KOPT-K1 (cell line): ENCODE results near the gene SLC26A11.
A peak's percentile ranks its signal among the peaks of the same experiment; 100 is the strongest.
"Not testable (repeated sequence)": the region's sequence is repeated elsewhere in the genome, so short reads cannot be mapped to it uniquely, and the experiment has no call there.

Source experiments
- H3K27ac ChIP-seq: fragments of 200-600 bp; sonication (generic); 2 replicates; pipeline ENCODE4 v1.5.1; 2016; ENCODE audit warnings: antibody characterized with exemption, mild to moderate bottlenecking, low read depth, low read length; ENCODE audit not compliant: poor library complexity, severe bottlenecking
- H3K36me3 ChIP-seq: fragments of 200-600 bp; sonication (generic); 2 replicates; pipeline ENCODE4 v1.5.1; 2017; ENCODE audit warnings: antibody characterized with exemption, mild to moderate bottlenecking, low read length, moderate library complexity; ENCODE audit not compliant: insufficient read depth
- H3K9me3 ChIP-seq: fragments of 200-600 bp; sonication (generic); 2 replicates; pipeline ENCODE4 v1.5.1; 2017; ENCODE audit warnings: antibody characterized with exemption, low read length, mild to moderate bottlenecking; ENCODE audit not compliant: insufficient read depth, poor library complexity, severe bottlenecking

Gene SLC26A11

GRCh38 chr17:80265205-80266068, 45.2 kb downstream of the SLC26A11 start:
- H3K27ac ChIP-seq: peak overlapping the region; percentile 99
- peaks cover 48% of the 10 kb centered on the region for H3K36me3 ChIP-seq
- H3K9me3 ChIP-seq: no peaks in the 10 kb centered on the region

GRCh38 chr17:80267391-80267790, 47.2 kb downstream of the SLC26A11 start:
- H3K27ac ChIP-seq: no peak overlapping the region
- H3K36me3 ChIP-seq: peaks cover 62% of the 10 kb centered on the region
- H3K9me3 ChIP-seq: no peaks in the 10 kb centered on the region

DNA sequence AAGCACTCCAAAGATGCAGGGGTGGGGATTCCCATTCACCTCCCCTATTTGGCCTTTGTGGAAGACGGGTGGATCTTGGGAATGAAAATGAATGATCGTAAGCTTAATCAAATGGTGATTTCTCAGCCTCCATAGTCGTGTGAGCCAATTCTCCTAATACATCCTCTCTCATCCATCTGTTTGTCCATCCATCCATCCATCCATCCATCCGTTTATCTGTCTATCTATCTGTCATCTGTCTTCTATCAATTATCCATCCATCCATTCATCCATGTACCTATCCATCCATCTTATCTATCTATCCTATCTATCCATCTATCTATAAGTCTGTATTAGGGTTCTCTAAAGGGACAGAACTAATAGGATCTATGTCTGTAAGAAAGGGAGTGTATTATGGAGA, 48.2 kb downstream of the SLC26A11 start:
- Histone ChIP-seq H3K9me3 (no peaks in the 10 kb centered on the region), H3K36me3 (peaks cover 72% of the 10 kb centered on the region), H3K27ac (no peak overlapping the region)

DNA sequence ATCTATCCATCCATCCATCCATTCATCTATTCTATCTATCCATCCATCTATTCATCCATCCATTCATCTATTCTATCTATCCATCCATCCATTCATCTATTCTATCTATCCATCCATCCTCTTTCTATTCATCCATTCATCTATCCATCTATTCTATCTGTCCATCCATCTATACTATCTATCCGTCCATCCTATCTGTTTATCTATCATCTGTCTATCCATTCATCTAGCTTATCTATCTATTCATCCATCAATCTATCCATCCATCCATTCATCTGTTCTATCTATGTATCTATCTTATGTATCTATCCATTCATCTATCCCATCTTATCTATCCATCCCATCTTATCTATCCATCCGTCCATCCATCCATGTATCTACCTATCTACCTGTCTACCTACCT, 49.2 kb downstream of the SLC26A11 start:
- Histone ChIP-seq H3K27ac (no peak overlapping the region), H3K36me3 (peaks cover 82% of the 10 kb centered on the region), H3K9me3 (no peaks in the 10 kb centered on the region)

DNA sequence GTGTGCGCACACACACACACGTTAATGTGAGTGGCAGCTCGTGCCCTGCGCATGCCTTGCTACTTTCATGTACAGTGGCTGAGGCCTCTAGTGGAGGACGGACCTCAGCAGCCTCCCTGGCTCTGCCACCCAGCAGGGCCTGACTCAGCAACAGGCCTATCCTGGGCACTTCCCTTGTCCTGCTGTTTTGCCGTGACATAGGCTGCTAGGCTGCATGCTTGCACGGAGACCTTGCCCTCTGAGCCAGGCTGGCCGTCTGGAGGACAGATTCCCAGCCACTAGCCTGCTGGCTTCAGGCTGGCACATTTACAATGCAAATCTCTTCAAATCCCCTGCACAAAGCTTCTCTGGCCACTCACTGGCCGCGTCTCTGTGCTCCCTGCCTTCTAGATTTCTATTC, 49.9 kb downstream of the SLC26A11 start:
- Histone ChIP-seq H3K36me3 (peaks cover 86% of the 10 kb centered on the region), H3K9me3 (no peaks in the 10 kb centered on the region), H3K27ac (no peak overlapping the region)

DNA sequence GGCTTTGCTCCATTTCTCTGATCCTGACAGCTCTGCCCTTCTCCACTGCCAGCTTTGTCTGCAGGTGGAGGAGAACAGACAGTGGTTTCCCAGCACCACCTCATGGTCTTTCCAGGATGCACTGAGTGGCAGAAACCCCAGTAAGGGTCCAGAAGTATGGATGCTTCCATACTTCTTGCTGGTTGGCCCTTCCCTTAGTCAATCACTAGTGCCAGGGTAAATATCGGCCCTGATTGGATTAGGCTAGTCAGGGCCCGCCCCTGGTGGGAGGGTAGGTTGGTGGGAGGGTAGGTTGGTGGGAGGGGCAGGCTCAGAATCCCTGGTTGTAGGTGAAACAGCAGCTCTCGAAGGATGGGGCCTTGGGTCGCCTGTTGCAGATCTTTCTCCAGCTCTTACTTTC, 50.6 kb downstream of the SLC26A11 start:
- Histone ChIP-seq H3K36me3 (peaks cover 90% of the 10 kb centered on the region), H3K27ac (no peak overlapping the region), H3K9me3 (no peaks in the 10 kb centered on the region)

GRCh38 chr17:80272366-80272765, 52.1 kb downstream of the SLC26A11 start:
- Histone ChIP-seq H3K36me3 (peaks cover 90% of the 10 kb centered on the region), H3K27ac (no peak overlapping the region), H3K9me3 (no peaks in the 10 kb centered on the region)

- H3K27ac ChIP-seq: no peak overlapping the region
- peaks cover 90% of the 10 kb centered on the region for H3K36me3 ChIP-seq
- H3K9me3 ChIP-seq: no peaks in the 10 kb centered on the region
Observed at GRCh38 chr17:80274331-80274730, 54.1 kb downstream of the SLC26A11 start.

DNA sequence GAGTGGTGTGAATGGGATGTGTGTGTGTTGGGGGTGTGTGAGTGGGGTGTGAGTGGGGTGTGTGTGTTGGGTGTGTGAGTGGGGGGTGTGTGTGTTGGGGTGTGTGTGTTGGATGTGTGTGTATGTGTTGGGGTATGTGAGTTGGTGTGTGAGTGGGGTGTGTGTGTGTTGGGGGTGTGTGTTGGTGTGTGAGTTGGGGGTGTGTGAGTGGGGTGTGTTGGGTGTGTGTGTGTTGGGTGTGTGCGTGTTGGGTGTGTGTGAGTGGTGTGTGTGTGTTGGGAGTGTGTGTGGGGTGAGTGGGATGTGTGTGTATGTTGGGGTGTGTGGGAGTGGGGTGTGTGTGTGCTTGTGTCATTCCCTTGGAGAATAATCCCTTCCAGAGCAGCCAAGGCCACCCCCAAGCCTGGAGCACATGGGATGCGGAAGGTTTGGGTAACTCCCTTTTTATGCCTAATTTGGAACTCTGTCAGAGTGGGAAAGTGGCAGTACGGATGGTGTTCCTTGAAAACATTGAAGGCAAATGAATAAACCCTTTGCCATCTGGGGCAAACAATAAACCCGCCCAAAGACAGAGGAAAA, 54.7 kb downstream of the SLC26A11 start:
- Histone ChIP-seq H3K27ac (no peak overlapping the region), H3K9me3 (no peaks in the 10 kb centered on the region), H3K36me3 (peaks cover 90% of the 10 kb centered on the region)

- not testable (repeated sequence) for H3K27ac ChIP-seq
- H3K36me3 ChIP-seq: peaks cover 90% of the 10 kb centered on the region
Observed at GRCh38 chr17:80275857-80276256, 55.6 kb downstream of the SLC26A11 start.

GRCh38 chr17:80277751-80278671, 57.8 kb downstream of the SLC26A11 start:
- Histone ChIP-seq H3K36me3 (peaks cover 91% of the 10 kb centered on the region), H3K9me3 (no peaks in the 10 kb centered on the region), H3K27ac (no peak overlapping the region)

More at GRCh38 chr17:80275857-80276256, 55.6 kb downstream of the SLC26A11 start:
- H3K9me3 ChIP-seq: not testable (repeated sequence)

GRCh38 chr17:80279895-80280294, 59.7 kb downstream of the SLC26A11 start:
- Histone ChIP-seq H3K27ac (no peak overlapping the region), H3K9me3 (no peaks in the 10 kb centered on the region), H3K36me3 (peaks cover 92% of the 10 kb centered on the region)

GRCh38 chr17:80281516-80281915, 61.3 kb downstream of the SLC26A11 start:
- no peaks in the 10 kb centered on the region for H3K9me3 ChIP-seq
- peaks cover 94% of the 10 kb centered on the region for H3K36me3 ChIP-seq
- H3K27ac ChIP-seq: no peak overlapping the region

GRCh38 chr17:80283116-80283852, 63.1 kb downstream of the SLC26A11 start:
- no peak overlapping the region for H3K27ac ChIP-seq
- H3K36me3 ChIP-seq: peaks cover 94% of the 10 kb centered on the region
- no peaks in the 10 kb centered on the region for H3K9me3 ChIP-seq
